Activated naive CD8-positive, alpha-beta T cell treated with anti-CD3 and anti-CD28 coated beads, Interleukin-2, amount 50 U/mL, for 24 hours (primary cell): Measurements from ENCODE around the gene MYH11.
"Not testable (repeated sequence)": the region's sequence is repeated elsewhere in the genome, so short reads cannot be mapped to it uniquely, and the experiment has no call there.

Experiments
- ATAC-seq: fragments of 150-1000 bp; cut with Tn5 transposase; one replicate; pipeline ENCODE4 v1.10.0; 2021
- DNase-seq: peaks from one replicate; pipeline ENCODE4 v3.0.0; 2021
- H3K27ac Mint-ChIP-seq: one replicate; pipeline ENCODE4 v1.8.0; 2021; ENCODE audit warnings: mild to moderate bottlenecking, mixed read lengths
- H3K27me3 Mint-ChIP-seq: one replicate; pipeline ENCODE4 v1.8.0; 2021; ENCODE audit warnings: mixed read lengths
- H3K36me3 Mint-ChIP-seq: one replicate; pipeline ENCODE4 v1.8.0; 2021; ENCODE audit warnings: low read depth, mixed read lengths
- H3K4me1 Mint-ChIP-seq: one replicate; pipeline ENCODE4 v1.8.0; 2021; ENCODE audit warnings: mixed read lengths
- H3K4me3 Mint-ChIP-seq: one replicate; pipeline ENCODE4 v1.8.0; 2021; ENCODE audit warnings: mild to moderate bottlenecking, moderate library complexity, mixed read lengths
- H3K9me3 Mint-ChIP-seq: one replicate; pipeline ENCODE4 v1.8.0; 2021; ENCODE audit warnings: mixed read lengths

MYH11 gene

DNA sequence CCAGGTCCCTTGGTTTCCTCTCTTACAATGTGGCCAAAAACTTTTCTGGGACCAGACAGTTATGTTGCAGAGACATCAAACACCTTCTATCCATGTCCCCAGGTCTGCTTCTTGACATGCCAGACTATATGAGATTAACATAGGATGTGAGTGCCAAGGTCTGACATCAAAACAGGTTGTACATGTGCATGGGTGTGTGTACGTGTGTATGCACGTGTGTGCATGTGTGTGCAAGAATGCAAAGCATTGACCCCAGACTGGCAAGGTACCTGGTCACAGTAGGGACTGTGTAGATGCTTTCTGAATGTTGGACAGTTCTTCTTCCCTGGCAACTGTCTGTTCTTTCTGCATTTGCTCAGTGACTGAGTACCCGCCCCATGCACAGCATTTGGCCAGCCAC lies 121.2 kb downstream of the MYH11 start:
- H3K36me3 Mint-ChIP-seq = peaks cover 13% of the 10 kb centered on the region
- DNase-seq = no peak
- H3K27me3 Mint-ChIP-seq = no peaks in the 10 kb centered on the region
- H3K4me3 Mint-ChIP-seq = no peak overlapping the region
- H3K4me1 Mint-ChIP-seq = no peaks in the 10 kb centered on the region
- no peak for ATAC-seq
- H3K9me3 Mint-ChIP-seq = no peaks in the 10 kb centered on the region
- no peak overlapping the region for H3K27ac Mint-ChIP-seq

DNA sequence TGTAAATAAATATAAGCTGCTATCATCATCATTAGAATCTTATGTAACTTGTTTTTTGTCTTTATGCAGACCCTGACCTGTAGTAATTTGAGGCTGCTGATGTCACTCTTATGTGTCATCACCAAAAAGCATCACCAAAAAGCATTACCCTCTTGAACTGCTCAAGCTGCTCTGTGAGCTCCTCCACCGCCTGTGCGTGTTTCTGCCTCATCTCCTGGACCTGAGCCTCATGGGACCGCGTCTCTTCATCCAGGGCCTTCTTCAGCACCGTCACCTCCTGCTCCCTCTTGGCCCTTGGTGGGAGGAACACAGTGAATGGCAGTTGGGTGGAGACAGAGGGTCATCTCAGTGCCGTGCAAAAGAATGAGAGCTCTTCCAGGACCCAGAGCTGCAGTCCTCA lies 124.4 kb downstream of the MYH11 start:
- ATAC-seq (no peak), DNase-seq (no peak)
- no peak overlapping the region for H3K4me3 Mint-ChIP-seq
- no peaks in the 10 kb centered on the region for H3K27me3 Mint-ChIP-seq
- H3K9me3 Mint-ChIP-seq = no peaks in the 10 kb centered on the region
- peaks cover 11% of the 10 kb centered on the region for H3K36me3 Mint-ChIP-seq
- H3K27ac Mint-ChIP-seq = no peak overlapping the region
- no peaks in the 10 kb centered on the region for H3K4me1 Mint-ChIP-seq

DNA sequence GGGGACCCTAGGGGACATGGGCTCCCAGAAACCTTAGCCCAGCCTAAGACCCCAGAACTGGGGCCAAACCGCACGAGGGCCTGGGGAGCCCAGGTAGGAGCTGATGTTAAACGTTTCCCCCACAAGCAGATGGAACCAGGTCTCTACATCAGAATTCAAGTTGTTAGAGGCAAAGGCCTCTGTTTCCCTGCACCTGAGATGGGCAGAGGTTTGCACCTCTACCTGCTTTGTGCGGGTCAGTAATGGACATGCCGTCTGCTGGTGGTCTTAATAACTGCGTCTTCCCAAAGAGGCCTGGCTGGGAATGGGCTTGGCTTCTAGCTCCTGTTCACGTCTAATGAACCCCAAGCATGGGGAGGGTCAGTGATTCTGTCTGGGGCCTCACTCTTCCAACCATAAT lies 127.7 kb downstream of the MYH11 start:
- Mint-ChIP-seq H3K4me3 (no peak overlapping the region), H3K27me3 (no peaks in the 10 kb centered on the region), H3K27ac (no peak overlapping the region), H3K4me1 (no peaks in the 10 kb centered on the region), H3K36me3 (peaks cover 14% of the 10 kb centered on the region), H3K9me3 (no peaks in the 10 kb centered on the region)
- ATAC-seq (no peak), DNase-seq (no peak)

DNA sequence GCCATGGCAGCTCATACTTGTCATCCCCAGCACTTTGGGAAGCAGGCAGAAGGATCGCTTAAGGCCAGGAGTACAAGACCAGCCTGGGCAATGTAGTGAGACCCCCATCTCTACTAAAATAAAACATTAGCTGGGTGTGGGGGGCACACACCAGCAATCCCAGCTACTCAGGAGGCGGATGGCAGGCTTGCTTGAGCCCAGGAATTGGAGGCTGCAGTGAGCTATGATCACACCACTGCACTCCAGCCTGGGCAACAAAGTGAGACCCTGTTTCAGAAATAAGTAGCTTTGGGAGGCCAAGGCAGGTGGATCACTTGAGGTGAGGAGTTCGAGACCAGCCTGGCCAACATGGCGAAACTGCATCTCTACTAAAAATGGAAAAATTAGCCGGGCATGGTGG lies 129.1 kb downstream of the MYH11 start:
- H3K9me3 Mint-ChIP-seq, H3K4me3 Mint-ChIP-seq, DNase-seq, H3K27ac Mint-ChIP-seq, H3K4me1 Mint-ChIP-seq, H3K27me3 Mint-ChIP-seq, ATAC-seq: not testable (repeated sequence)
- peaks cover 11% of the 10 kb centered on the region for H3K36me3 Mint-ChIP-seq

DNA sequence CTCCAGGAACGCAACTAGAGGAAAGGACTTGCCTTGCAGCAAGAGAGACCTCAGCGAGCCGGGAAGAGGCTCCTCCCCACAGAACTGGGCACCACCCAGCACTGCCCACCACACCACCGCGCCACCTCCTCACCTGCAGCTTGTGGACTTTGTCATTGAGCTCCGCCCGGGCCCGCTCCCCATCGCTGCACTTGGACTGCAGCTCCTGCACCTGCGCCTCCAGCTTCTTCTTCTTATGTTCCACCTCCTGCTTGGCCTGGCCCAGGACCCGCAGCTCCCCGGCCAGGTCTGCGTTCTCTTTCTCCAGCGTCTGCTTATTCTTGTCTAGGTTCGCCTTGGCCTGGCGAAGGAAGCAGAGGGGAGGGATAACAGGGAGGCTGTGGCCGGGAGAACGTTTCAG lies 130.1 kb downstream of the MYH11 start:
- no peak overlapping the region for H3K4me3 Mint-ChIP-seq
- H3K27ac Mint-ChIP-seq = no peak overlapping the region
- no peaks in the 10 kb centered on the region for H3K27me3 Mint-ChIP-seq
- no peak for DNase-seq
- H3K9me3 Mint-ChIP-seq = no peaks in the 10 kb centered on the region
- no peaks in the 10 kb centered on the region for H3K4me1 Mint-ChIP-seq
- H3K36me3 Mint-ChIP-seq = peaks cover 11% of the 10 kb centered on the region
- ATAC-seq = no peak

DNA sequence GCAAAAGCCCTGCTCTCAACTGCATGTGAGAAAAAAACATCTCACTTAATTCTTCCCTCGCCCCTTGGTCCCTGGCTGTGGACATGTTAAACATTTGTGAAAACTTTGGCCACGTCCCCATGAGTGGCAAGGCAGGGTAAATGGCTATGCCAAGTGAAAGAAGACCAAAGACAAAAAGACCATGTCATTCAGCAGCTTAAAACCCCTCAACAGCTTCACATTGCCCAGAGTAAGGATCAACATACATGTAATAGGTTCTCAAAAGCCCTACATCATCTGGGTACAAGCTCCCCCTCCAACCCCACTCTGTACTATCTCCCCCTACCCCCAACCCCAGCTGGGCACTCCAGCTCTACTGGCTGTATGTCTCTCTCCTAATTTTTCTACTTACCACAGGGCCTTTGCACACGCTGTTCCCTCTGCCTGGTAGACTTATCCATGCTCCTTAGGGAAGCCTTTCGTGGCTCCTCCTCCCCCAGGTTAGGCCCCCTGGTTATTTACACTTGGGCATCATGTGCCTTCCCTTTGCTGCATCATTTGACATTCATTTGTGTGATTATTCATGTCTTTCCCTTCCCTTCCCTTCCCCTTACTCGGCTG lies 131.1 kb downstream of the MYH11 start:
- H3K4me1 Mint-ChIP-seq = no peaks in the 10 kb centered on the region
- no peaks in the 10 kb centered on the region for H3K9me3 Mint-ChIP-seq
- peaks cover 11% of the 10 kb centered on the region for H3K36me3 Mint-ChIP-seq
- no peaks in the 10 kb centered on the region for H3K27me3 Mint-ChIP-seq
- H3K27ac Mint-ChIP-seq = no peak overlapping the region
- H3K4me3 Mint-ChIP-seq = no peak overlapping the region
- DNase-seq (no peak), ATAC-seq (no peak)

DNA sequence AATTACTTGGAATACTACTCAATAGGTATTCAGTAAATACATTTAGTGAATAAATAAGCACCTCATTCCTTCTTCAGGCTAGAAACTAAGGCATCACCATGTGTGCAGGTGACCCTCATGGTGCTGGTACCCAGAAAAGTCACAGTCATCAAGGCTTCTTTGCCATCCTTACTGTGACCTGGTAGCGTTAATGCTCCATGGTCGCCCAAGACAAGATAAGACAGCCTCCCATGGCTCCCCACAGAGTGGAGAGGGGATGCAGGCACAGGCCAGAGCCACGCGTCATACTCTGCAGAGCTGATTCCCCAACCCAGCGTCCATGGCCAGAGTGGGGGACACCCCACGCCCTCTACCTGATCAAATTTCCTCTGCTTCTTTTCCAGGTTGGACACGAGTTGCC lies 133.0 kb downstream of the MYH11 start:
- H3K4me3 Mint-ChIP-seq = no peak overlapping the region
- H3K27me3 Mint-ChIP-seq = no peaks in the 10 kb centered on the region
- ATAC-seq = no peak
- H3K9me3 Mint-ChIP-seq = no peaks in the 10 kb centered on the region
- no peak for DNase-seq
- peaks cover 16% of the 10 kb centered on the region for H3K36me3 Mint-ChIP-seq
- H3K4me1 Mint-ChIP-seq = no peaks in the 10 kb centered on the region
- no peak overlapping the region for H3K27ac Mint-ChIP-seq

DNA sequence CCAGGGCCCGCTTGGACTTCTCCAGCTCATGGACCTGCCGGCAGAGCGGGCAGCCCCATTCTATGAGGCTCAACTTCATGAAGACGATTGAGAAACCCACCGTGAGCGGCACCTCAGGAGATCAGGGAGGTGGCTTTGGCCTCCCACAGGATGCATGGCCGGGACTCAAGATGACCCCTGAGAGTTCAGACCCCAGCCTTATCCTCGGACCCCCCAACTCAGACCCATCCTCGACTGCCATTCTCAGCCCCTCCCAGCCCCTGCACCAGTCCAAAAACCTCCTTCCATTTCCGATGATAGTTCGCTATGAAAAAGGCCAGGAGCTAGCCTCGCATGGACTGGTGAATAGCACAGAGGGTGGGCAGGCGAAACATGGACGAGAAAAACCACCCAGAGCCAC lies 135.8 kb downstream of the MYH11 start:
- peaks cover 16% of the 10 kb centered on the region for H3K36me3 Mint-ChIP-seq
- no peak for DNase-seq
- no peaks in the 10 kb centered on the region for H3K4me1 Mint-ChIP-seq
- ATAC-seq = no peak
- H3K27ac Mint-ChIP-seq = no peak overlapping the region
- no peak overlapping the region for H3K4me3 Mint-ChIP-seq
- no peaks in the 10 kb centered on the region for H3K9me3 Mint-ChIP-seq
- H3K27me3 Mint-ChIP-seq = no peaks in the 10 kb centered on the region

DNA sequence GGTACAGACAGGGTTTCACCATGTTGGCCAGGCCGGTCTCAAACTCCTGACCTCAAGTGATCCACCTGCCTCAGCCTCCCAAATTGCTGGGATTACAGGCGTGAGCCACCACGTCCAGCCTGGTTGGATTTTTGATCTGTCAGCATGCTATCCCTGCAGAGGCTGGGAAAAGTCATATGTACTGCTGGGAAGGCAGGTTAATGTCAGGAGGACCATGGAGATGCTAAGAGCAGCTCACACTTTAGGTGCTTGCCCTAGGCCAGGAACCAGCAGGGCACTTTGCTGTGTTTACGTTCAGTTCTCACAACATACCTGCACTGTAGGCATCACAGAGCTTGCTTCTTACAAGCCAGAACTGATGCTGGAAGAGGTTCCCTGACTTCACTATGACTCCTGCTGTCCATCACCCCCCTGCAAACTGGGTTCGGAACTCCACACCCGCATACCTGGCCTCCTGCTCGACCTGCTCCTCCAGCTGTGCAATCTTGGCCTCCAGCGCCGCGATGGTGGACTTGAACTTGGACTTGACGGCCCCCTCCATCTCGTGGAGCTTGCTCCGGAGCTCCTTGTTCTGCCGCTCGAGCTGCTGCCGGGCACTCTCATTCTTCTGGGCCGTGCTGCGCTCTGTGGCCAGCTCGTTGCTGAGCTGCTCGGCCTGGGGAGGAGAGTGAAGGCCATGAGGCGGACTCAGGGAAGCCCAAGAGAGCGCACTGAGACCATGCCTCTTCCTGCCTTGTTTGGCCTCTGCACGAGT lies 140.0 kb downstream of the MYH11 start:
- no peak overlapping the region for H3K27ac Mint-ChIP-seq

DNA sequence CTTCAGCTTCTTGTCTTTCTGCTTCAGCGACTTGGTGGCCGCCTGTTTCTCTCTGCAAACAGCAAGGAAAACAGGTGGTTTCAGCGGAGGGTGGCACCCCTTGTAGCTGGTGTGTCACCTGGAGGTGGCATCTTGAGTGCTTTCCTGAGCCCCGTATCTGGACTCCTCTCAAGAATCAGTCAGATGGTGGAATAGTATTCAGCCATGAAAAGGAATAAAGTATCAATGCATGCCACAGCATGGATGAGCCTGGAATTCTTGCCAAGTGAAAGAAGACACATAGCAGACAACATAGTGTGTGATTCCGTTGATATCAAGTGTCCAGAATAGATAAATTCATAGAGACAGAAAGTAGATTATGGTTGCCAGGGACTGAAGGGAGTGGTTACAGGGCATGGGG lies 141.6 kb downstream of the MYH11 start:
- Mint-ChIP-seq H3K27ac (no peak overlapping the region), H3K4me3 (no peak overlapping the region), H3K27me3 (no peaks in the 10 kb centered on the region), H3K9me3 (no peaks in the 10 kb centered on the region), H3K4me1 (peaks cover 2% of the 10 kb centered on the region), H3K36me3 (peaks cover 15% of the 10 kb centered on the region)
- no peak for ATAC-seq
- no peak for DNase-seq

More for the DNA sequence above, 140.0 kb downstream of the MYH11 start:
- DNase-seq (no peak), ATAC-seq (no peak)
- no peak overlapping the region for H3K4me3 Mint-ChIP-seq
- H3K9me3 Mint-ChIP-seq = no peaks in the 10 kb centered on the region
- no peaks in the 10 kb centered on the region for H3K27me3 Mint-ChIP-seq
- peaks cover 17% of the 10 kb centered on the region for H3K36me3 Mint-ChIP-seq
- peaks cover 2% of the 10 kb centered on the region for H3K4me1 Mint-ChIP-seq

DNA sequence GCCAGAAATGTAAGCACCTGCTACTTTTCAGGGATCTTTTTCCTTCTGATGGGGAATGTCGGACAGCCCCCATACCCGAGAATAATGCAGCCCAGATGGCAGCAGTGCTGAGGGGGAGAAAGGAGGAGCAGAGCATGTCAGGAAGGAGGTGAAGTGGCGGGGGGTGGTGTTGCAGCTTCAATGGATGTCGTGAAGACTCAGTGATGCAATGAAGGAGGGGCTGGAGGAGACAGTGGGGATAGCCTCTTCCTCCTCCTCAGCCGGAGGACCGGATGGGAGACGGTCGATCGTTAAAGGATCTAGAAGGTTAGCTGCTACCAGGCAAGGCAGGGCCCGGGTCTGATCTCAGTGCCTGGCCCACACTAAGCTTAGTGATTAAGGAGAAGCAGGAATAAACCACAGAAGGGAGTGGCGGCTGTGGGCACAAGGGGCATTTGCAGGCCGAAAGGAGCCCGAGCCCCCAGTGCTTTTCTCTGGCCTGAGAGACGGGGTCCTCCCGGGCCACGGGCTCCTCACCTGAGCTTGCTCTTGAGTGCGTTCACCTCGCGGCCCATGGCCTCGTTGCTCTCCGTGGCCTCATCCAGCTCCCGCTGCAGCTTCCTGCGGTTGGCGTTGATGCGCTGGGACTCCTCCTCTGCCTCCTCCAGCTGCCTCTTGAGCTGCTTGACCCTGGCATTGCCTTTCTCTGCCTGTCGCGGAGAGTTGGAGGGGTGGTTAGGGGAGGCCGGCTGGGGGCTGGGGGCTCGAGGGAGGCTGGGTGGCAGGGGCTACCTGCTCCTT lies 142.2 kb downstream of the MYH11 start:
- Mint-ChIP-seq H3K27ac (no peak overlapping the region), H3K4me3 (no peak overlapping the region), H3K9me3 (no peaks in the 10 kb centered on the region), H3K27me3 (no peaks in the 10 kb centered on the region), H3K4me1 (peaks cover 2% of the 10 kb centered on the region), H3K36me3 (peaks cover 13% of the 10 kb centered on the region)
- no peak for ATAC-seq
- no peak for DNase-seq

DNA sequence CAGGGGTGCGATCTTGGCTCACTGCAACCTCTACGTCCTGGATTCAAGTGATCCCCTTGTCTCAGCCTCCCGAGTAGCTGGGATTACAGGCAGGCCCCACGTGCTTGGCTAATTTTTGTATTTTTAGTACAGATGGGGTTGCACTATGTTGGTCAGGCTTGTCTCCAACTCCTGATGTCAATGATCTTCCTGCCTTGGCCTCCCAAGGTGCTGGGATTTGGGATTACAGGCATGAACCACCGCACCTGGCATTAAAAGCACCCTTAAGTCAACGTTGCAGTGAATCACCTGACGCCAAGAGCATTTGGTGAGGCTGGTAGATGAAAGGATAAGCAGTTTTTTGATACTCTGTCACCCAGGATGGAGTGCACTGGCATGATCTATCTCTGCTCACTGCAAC lies 147.8 kb downstream of the MYH11 start:
- ATAC-seq = no peak
- no peak overlapping the region for H3K27ac Mint-ChIP-seq
- no peaks in the 10 kb centered on the region for H3K9me3 Mint-ChIP-seq

DNA sequence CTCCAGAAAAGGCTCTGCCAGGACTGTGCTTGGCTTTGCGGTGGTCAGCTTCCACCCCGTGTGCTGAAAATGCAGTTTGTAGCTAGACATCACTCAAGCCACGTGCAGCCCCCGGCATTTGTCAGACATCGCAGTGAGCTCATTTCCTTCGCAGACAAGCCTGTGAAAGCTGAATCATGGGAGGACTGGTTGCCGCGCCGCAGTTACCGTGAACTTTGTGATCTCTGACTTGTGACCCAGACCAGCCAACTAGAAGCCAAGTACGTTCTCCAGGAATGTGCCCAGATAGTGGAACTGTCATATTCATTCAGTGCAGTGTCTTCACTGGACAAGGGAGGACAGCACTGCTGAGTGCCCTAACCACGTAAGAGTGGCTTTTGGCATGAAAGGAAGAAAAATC lies 148.7 kb downstream of the MYH11 start:
- ATAC-seq = no peak
- Mint-ChIP-seq H3K9me3 (no peaks in the 10 kb centered on the region), H3K27me3 (no peaks in the 10 kb centered on the region), H3K4me3 (no peak overlapping the region), H3K36me3 (peaks cover 13% of the 10 kb centered on the region), H3K27ac (no peak overlapping the region), H3K4me1 (peaks cover 14% of the 10 kb centered on the region)
- no peak for DNase-seq

More for the DNA sequence above, 147.8 kb downstream of the MYH11 start:
- Mint-ChIP-seq H3K4me3 (no peak overlapping the region), H3K27me3 (no peaks in the 10 kb centered on the region), H3K4me1 (peaks cover 9% of the 10 kb centered on the region), H3K36me3 (peaks cover 19% of the 10 kb centered on the region)
- DNase-seq = no peak

DNA sequence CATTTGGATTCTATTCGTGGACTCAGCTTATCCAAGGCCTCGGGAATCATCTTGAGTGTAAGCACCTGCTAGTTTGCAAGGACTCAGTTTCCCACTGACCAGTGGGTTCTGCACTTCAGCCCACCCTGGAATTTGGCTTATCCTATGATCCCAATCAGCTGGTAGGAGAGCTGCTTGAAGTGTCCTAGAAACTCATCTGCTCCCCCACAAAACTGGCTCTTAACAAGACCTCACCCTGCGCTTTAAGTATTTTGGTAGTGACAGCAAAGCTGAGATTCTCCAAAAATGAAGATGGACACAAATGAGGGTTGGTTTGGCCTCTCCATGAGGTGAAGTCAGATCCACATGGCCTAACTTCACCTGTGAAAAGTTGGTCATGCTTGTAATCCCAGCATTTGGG lies 149.5 kb downstream of the MYH11 start:
- H3K27ac Mint-ChIP-seq = no peak overlapping the region
- peaks cover 15% of the 10 kb centered on the region for H3K4me1 Mint-ChIP-seq
- ATAC-seq (no peak), DNase-seq (no peak)
- peaks cover 12% of the 10 kb centered on the region for H3K36me3 Mint-ChIP-seq
- H3K9me3 Mint-ChIP-seq = no peaks in the 10 kb centered on the region
- H3K27me3 Mint-ChIP-seq = no peaks in the 10 kb centered on the region
- no peak overlapping the region for H3K4me3 Mint-ChIP-seq

DNA sequence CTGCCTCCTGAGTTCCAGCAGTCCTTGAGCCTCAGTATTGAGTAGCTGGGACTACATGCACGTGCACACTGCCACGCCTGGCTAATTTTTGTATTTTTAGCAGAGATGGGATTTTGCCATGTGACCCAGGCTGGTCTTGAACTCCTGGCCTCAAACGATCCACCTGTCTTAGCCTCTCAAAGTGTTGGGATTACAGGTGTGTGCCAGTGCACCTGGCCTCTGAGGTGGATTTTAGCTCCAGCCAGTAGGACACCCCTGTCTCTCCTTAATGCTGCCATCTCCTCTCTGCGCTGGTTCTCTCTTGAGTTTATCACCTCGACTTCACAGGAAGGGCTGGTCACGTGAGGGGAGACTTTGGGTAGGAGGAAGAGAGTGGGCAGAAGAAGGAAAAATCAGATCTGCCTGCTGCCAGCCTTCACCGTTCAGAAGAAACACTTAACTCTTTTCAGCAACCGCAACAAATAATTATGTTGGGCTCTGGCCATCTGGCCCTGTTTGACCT lies 151.7 kb downstream of the MYH11 start:
- Mint-ChIP-seq H3K9me3 (no peaks in the 10 kb centered on the region), H3K4me1 (peaks cover 15% of the 10 kb centered on the region), H3K36me3 (peaks cover 15% of the 10 kb centered on the region), H3K27me3 (no peaks in the 10 kb centered on the region), H3K27ac (peak overlapping the region; percentile 35), H3K4me3 (no peak overlapping the region)
- DNase-seq (no peak), ATAC-seq (no peak)
